ENCODE data around the gene KCNB1.
"Not testable (repeated sequence)": the region's sequence is repeated elsewhere in the genome, so short reads cannot be mapped to it uniquely, and the experiment has no call there.

The KCNB1 gene

DNA sequence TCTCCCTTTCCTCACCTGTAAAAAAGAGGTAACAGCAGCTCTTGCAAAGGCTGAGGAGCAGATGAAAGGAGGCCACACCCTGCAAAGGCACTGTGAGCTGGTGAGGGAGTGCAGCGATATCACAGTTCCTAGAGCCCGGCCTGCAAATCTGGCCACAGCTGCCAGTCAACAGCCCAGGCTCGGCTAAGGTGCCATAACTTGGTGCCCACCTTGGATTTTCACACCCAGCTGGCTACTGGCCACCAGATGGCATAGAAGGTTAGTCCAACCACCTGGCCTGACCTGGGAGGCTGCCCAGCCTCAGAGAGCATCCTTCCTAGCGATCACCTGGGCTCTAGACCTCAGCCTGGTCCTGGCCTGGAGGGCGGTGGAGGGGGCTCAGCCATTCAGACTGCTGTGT lies 46.8 kb downstream of the KCNB1 start:
- no peak for DNase-seq (ENCODE audit: low read depth)

DNA sequence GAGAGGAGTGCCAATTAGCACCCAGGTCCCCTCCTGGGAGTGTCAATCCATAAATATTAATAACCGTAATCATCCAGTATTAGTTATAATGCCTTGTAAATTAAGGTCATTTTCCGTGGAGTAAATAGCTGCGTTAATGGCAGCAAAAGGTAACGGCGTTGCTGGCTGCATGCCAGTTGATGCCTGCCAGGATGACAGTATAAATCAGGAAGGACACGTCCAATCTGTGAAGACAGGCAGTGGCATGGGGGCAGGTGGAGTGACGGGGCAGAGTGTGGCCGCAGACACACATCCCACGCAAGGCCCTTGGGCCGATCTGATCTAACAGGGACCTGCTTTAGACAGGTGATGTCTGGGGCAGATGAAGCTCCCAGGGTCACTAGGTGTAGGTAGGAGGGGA lies 49.1 kb downstream of the KCNB1 start:
- no peak for DNase-seq (ENCODE audit: low read depth)

DNA sequence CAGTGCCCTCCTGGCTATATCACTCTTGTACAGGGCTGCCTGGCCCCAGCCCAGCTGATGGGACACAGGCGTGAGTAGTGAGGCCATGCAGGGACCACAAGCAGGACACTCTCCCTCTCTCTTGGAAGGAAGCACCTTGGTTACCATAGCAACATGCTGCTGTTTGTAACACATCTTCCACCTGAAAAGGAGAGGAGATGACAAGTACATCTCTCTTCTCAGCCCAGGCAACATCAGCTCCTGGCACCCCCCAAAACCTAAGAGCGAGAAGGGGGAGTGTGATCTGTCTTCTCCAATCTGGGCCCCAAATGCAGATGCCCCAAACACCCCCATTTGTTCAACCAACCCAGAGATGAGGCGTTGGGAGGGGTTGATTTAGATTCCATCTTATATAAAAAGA lies 49.9 kb downstream of the KCNB1 start:
- DNase-seq (ENCODE audit: low read depth): no peak

DNA sequence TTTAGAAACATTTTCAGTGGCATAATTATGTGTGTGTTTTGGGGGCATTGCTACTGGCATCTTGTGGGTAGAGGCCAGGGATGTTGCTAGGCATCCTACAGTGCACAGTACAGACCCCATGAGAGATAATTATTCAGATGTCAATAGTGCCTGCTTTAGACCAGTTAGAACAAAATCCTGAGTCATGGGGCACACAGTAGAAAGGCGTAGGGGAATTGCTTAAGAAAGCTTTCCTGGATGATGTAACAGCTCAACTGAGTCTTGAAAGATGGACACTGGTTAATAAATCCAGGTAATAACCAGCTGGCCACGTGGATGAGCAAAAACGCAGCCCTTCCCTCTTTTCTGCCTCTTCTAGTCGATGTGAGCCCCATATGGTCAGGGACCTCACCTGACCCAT lies 51.1 kb downstream of the KCNB1 start:
- no peak for DNase-seq (ENCODE audit: low read depth)

DNA sequence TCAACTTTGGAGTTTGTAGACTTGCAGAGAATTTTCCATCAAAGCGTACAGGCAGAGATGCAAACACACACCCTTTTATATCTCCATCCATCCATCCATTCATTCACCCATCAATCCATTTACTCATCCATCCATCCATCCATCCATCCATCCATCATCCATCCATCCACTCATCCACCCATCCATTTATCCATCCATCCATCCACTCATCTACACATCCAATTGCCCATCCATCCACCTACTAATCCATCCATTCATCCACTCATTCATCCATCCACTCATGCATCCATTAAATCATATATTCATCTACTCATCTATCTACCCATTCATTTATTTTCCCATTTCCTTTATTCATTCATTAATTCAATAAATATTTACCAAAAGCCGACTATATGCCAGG lies 52.1 kb downstream of the KCNB1 start:
- no peak for DNase-seq (ENCODE audit: low read depth)

DNA sequence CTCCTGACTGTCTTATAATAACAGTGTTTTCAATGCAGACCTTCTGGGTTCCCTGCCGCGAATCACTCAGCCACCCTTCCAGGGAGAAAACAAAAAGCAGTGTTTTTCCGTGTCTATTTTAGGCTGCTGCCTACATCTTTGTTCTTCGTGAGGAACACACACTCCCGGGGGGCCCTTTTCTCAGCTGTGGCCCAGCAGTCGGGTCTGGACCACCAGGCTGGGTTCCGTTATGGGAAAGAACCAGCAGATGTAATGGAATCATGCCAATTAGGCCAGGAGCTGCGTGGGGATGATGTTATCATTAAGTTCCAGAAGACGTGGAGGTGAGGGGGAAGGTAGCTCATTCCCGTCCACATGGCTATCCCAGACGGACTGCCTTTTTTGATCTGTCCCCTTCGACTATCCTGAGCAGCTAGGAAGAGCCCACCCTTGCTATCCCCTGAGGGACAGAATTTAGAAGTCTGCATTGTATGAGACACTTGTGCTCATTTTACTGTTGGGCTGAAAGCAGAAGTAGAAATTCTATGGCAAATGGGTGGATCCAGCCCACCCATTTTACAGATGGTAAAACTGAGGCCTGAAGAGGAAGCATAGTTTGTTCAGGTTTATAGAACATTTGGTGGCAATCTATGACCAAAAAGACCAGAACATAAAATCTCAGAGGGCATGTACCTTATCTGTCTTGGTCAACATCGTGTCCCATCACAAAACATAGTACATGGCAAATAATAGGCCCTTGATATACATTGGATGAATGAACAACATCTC lies 54.5 kb downstream of the KCNB1 start:
- DNase-seq (ENCODE audit: low read depth): no peak

DNA sequence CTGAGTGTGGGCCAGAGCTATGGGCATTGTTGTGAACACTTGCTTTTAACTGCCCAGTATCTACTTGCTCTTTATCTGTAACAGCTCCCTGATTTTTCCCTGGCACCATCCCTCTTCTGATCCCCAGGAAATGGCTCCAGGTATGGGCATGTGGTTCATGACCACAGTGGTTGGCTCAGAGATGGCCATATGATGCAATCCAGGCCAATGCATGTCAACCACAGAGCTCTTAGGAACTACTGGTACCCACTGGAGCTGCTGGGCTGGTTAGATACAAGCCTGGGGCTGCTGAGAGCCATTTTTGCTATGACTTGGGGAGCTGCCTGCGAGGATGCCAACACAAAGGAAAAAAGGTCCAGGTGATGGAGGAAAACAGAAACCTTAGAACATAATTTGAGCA lies 55.6 kb downstream of the KCNB1 start:
- DNase-seq (ENCODE audit: low read depth): peak; percentile 16

DNA sequence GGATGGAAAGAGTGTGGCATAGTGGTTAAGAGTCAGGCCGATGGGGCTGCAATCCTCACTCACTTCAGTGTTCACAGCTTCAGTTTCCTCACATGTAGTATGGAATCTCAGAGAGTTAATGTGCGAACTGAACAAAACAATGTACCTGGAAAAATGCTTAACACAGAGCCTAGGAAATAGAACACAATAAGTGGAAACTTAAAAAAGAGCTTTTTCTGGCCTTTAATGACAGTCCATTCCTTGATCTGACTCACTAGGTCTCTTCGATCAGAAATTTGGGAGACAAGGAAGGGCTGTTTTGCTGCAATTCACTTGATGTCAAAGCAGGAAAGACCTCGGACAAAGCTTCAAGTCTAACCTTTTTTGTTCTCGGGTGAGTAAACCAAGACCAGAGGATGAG lies 56.1 kb downstream of the KCNB1 start:
- no peak for DNase-seq (ENCODE audit: low read depth)

DNA sequence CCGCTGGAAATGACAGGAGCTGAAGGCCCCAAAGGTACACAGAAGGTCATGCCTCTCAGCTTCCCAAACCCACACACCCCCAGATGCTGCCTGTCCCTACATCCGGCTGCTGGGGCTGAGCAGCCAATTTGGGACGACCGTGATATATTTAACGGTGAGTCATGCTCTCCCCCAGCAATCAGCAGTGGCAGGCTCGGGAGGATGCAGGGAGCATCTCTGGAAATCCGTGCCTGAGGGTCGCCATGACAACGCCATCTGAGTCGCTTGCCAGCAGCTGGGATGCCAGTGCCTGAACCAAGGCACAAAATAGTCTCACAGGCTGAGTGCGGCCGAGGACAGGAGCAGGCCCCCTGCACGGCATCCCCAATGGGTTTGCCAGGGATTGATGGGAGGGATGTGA lies 57.9 kb downstream of the KCNB1 start:
- DNase-seq (ENCODE audit: low read depth): peak; percentile 47

DNA sequence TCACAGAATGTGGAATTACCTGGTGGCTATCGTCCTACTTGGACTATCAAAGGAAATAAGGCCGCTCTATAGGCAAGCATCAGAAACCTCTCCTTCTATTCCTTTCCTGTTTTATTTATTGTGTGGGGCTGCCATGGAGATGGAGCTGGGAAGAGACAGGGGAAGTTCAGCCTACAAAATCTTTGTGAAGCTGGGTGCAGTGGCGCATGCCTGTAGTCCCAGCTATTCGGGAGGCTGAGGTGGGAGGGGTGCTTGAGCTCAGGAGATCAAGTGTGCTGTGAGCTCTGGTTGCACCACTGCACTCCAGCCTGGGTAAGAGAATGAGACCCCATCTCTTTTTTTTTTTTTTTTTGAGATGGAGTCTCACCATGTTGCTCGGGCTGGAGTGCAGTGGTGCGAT lies 60.3 kb downstream of the KCNB1 start:
- DNase-seq (ENCODE audit: low read depth): no peak

DNA sequence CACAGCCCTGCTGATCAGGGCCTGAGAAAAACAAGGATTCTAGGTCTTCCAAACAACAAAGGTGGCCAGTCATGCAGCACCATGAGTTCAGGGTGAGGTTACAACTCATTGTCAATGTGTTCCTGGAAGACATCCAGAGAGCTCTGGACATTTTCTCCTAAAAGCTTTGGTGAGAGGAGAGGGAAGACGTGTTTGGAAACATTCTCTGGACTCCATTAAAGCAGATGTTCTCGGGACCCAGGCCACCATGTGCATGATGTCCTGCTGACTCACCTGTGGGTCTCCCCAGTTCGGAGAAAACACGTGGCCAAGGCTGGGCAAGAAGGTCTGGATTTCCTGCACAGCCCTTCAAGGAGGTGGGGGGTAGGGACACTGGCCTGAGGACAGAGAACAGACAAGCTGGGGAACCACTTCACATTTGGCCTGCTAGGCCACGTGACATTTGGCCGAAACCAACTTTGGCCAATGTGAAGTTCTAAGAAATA lies 61.6 kb downstream of the KCNB1 start:
- DNase-seq (ENCODE audit: low read depth): no peak

DNA sequence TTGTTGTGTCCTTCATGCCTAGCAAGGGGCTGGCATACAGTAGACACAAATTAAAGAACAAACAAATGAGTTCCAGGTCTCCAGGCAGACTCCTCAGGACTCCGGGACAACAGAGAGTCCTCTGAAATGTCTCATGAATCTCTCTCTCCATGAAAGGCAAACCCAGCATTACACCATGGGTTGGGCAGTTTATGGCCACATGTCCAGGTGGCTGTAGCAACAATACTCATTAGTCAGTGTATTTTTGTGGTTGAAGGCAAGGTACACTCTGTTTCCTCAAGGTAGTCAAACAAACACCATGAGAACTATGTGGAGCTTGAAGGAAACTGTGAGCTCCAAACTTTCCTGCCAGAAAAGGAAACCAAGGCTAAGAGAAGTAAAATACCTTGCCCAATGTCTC lies 62.2 kb downstream of the KCNB1 start:
- DNase-seq (ENCODE audit: low read depth): no peak

DNA sequence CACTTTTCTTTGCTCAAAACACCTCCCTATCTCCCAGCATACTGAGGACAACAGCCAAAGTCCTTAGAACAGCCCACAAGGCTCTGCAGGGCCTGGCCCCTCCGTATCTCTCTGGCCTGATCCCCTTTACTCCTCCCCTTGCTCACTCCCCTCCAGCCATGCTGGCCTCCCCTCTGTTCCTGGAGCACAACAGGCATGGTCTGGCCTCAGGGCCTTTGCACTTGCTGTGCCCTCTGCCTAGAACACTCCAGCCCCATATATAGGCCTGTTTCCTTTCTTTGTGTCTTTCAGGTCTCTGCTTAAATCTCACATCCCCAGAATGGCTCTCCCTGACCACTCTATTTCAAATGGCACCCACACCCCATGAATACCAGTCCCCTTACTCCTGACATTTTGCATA lies 62.7 kb downstream of the KCNB1 start:
- no peak for DNase-seq (ENCODE audit: low read depth)

DNA sequence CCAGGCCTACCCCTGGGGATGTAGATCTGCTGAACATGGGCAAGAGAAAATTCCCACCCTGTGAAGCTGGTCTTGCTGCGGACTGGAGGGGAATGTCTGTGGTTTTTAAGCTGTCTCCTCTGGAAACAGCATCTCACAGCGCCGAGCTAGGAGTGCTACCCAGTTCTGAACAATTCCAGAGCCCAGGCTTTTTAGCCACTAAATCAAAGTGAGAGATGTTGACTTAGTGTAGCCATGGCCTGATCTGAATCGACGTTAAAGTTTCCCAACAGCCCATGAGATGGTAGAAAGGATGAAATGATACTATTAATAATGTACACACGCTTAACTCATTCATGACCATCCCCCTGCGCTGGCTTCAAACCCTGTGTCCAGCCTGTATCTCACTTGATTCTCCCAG lies 63.7 kb downstream of the KCNB1 start:
- no peak for DNase-seq (ENCODE audit: low read depth)

DNA sequence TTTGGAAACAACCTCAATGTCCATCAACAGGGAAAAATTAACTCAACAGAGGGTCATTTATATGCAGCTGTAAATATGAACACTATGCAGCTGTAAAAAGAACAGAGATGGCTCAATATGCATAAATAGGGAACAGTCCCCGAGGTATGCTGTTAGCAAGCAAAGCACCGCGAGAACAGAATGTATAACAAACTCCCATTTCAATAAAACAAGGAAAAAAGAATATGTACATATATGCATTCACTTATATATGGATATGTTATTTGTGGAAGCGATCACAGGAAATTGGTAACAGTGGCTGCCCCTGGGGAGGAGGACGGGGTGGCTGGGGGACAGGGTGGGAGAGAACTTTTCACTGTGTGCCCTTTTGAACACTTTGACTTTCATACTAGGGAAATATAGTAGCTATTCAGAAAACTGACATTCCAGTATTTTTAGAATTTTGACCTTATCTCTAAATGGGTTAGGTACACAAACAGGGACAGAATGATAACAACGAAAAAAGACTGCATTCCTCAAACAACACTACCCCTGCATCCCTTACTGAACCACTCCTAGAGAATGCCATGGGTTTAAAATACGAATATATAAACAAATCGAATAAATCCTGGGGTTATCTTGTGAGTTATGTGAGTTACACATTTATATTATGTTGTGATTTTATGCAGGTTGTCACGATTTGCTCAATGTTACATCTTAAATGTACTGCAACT lies 64.5 kb downstream of the KCNB1 start:
- no peak for DNase-seq (ENCODE audit: low read depth)

DNA sequence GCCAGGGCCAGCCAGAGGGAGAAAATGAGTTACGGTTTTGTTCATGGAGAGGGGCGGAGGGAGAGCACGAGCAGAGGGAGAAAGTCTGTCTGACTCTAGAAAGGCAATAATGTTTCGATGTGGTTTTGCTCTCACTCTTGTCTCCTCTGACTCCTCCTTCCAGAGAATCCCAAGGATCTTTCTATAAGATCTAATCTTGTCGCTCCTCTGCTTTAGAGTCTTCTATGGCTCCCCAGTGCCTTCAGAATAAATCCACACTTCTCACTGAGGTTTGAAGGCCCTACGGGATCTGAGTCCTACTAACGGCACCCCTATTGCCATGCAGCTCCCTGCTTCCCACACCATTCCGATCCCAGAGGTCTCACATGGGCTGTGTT lies 66.8 kb downstream of the KCNB1 start:
- DNase-seq (ENCODE audit: low read depth): no peak

DNA sequence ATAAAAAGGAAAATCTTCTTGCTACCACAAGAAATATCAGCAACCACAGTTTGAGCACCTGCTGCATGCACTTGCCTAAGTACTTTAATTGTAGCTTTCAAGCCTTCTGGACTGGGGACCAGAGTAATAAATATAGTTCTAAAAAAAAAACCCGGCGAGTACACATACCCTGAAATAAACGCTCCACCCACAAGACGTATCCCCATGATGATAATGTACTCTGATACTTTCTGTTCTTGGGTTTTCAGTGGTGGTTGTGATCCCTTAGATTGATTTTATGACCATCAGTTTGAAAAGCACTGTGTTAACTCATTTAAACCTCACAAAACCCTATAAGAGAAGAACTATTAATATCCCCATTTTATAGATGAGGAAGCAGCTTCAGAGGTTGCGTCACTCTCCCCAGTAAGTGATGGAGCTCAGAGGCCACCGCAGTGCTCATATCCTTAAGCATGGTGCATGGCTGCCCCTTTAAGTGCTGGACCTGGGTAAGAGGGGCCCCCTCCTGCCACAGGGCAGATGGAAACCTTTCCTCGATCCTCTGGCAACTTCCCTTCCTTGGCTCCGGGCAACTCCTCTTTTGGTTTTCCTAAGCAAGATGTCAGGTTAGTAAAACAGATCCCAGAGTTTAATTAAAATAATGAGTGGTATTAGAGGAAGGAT lies 67.3 kb downstream of the KCNB1 start:
- DNase-seq (ENCODE audit: low read depth): no peak

DNA sequence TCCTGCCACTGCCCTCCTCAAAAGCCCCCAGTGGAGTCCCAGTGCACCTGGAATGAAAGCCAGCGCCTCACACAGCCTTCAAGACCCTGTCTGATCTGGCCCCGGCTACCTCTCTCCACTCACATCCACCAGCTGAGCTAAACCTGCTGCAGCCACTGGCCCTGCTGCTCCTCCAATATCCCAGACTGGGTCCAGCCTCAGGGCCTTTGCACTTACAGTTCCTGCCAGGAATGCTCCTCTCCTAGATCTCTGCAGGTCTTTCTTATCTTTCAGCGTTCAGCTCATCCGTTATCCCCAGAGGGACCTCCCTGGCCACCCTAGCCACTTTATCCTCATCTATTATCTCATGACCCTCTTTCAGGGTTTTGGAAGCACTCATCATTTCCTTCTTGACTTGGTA lies 68.8 kb downstream of the KCNB1 start:
- DNase-seq (ENCODE audit: low read depth): no peak

DNA sequence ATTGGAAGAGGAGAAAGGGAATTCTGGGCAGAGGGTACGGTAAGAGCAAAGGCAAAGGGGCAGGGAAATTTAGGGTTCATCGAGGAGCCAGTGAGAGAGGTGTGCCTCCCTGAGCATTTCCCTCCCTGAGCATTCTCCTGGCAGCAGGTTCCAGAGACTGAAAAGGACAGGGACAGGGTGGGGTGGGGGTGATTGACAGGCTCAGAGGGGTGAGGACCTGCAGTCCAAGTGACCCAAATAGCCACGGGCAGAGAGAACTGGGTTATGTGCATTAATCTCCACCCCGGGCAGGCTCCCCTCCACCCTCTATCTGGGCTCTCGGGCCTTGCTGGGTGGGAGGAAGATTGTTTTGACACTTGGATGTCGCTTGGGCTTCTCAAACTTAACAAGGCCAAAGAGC lies 69.5 kb downstream of the KCNB1 start:
- no peak for DNase-seq (ENCODE audit: low read depth)

DNA sequence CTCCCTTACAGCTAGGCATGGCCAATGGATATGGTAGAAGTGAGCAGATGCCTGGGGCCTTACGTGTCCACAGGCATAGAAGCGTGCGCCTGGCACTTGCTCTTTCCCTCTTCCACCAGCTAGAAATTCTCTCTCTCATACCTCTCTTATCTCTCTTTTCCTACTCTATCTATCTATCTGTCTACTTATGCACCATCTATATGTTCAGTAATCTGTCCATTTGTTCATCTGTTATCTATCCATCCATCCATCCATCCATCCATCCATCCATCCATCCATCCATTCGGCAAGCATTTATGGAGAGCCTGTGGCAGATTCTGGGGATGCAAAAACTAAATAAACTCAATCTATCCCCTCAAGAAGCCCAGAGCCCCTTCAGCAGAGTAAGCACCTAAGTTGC lies 70.2 kb downstream of the KCNB1 start:
- DNase-seq (ENCODE audit: low read depth): no peak

DNA sequence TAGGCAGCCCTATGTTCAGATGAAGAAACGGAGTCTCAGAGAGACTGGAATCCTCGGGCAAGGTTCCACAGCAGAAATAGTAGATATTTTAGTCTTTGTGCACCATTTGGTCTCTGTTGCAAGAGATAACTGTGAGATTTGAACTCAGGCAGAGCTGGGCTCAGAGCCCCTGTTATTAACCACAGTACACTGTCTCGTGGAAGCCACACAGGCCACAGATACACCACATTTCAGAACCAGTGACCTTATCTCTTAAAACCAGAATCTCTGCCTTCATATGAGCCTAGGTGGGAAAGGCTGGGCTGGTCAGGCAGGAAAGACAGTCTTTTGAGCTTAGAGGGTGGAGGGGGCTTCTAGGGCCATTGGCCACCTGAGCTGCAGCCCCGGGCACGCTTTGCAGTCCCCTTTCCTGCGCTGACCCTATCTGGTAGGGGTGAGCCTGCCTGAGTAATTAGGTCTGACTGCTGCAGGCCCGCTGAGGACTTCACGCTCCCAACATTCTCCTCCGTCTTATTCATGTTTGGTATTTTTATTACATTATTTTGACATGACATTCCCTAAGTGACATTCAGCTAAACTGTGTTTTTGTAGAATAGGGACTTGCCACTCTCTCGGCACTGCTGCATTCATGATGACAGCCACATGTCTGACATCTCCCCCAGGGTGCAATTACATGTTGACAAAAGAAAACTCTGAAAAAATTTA lies 71.1 kb downstream of the KCNB1 start:
- DNase-seq (ENCODE audit: low read depth): peak; percentile 50

DNA sequence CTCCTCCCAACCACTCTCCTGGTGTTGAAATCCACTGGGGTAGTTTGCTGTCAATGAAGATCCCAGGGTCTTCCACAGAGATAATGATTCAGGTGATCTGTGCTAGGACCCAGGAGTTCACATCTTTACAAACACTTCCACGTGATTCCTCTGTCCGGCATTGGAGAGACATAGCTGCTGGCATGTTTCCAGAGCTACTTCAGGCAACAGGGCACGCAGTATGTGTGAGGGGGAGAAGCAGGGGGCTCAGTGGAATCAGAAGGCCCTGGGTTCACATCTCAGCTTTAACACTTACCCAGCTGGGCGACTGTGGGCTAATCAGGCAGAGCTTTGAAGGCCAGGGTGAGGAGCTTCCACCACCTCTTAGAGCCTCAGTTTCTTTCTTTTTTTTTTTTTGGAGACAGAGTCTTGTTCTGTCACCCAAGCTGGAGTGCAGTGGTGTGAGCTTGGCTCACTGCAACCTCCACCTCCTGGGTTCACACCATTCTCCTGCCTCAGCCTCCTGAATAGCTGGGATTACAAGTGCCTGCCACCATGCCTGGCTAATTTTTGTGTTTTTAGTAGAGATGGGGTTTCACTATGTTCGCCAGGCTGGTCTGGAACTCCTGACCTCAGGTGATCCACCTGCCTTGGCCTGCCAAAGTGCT lies 72.4 kb downstream of the KCNB1 start:
- not testable (repeated sequence) for DNase-seq (ENCODE audit: low read depth)
